Measurements from ENCODE around the gene INVS.

DNA sequence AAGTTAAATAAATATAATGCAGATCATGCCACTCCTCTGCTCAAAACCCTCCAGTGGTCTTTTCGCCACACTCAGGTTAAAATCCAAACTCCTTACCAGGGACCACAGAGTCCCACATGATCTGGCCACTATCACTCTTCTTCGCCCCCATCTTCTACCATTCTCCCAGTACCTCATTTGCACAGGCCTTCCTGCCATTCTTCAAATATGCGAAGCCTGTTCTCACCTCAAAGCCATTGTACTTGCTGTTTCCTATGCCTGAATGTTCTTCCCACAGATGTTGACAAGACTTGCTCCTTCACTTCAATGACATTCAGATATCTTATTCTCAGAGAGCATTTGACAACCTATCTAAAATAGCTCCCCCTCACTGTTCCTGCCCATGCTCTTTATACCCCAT lies 242.8 kb downstream of the INVS start:
- TF ChIP-seq RAD21 (IDR thresholded peaks at IDR 0.05; ENCODE audit: low read length): no peak
- TF ChIP-seq, protein P1, sequence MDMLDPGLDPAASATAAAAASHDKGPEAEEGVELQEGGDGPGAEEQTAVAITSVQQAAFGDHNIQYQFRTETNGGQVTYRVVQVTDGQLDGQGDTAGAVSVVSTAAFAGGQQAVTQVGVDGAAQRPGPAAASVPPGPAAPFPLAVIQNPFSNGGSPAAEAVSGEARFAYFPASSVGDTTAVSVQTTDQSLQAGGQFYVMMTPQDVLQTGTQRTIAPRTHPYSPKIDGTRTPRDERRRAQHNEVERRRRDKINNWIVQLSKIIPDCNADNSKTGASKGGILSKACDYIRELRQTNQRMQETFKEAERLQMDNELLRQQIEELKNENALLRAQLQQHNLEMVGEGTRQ (IDR thresholded peaks at IDR 0.05; ENCODE audit: low read depth, low read length): no peak
- TF ChIP-seq, protein P2, sequence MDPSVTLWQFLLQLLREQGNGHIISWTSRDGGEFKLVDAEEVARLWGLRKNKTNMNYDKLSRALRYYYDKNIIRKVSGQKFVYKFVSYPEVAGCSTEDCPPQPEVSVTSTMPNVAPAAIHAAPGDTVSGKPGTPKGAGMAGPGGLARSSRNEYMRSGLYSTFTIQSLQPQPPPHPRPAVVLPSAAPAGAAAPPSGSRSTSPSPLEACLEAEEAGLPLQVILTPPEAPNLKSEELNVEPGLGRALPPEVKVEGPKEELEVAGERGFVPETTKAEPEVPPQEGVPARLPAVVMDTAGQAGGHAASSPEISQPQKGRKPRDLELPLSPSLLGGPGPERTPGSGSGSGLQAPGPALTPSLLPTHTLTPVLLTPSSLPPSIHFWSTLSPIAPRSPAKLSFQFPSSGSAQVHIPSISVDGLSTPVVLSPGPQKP (IDR thresholded peaks at IDR 0.05; ENCODE audit: borderline replicate concordance, low read depth, low read length): no peak
- TF ChIP-seq, protein P3, sequence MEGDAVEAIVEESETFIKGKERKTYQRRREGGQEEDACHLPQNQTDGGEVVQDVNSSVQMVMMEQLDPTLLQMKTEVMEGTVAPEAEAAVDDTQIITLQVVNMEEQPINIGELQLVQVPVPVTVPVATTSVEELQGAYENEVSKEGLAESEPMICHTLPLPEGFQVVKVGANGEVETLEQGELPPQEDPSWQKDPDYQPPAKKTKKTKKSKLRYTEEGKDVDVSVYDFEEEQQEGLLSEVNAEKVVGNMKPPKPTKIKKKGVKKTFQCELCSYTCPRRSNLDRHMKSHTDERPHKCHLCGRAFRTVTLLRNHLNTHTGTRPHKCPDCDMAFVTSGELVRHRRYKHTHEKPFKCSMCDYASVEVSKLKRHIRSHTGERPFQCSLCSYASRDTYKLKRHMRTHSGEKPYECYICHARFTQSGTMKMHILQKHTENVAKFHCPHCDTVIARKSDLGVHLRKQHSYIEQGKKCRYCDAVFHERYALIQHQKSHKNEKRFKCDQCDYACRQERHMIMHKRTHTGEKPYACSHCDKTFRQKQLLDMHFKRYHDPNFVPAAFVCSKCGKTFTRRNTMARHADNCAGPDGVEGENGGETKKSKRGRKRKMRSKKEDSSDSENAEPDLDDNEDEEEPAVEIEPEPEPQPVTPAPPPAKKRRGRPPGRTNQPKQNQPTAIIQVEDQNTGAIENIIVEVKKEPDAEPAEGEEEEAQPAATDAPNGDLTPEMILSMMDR (conservative IDR thresholded peaks at IDR 0.05; ENCODE audit: low read depth, low read length): no peak
- no peak for TF ChIP-seq BHLHE40 (IDR thresholded peaks at IDR 0.05; ENCODE audit: low read depth, low read length)
- TF ChIP-seq POLR2A (IDR thresholded peaks at IDR 0.05; ENCODE audit: low read depth, low read length): no peak
- TF ChIP-seq RFX5 (IDR thresholded peaks at IDR 0.05; ENCODE audit: low read depth, low read length): no peak
- TF ChIP-seq MAZ (IDR thresholded peaks at IDR 0.05; ENCODE audit: borderline replicate concordance, low read depth, low read length): no peak
- TF ChIP-seq MXI1 (IDR thresholded peaks at IDR 0.05; ENCODE audit: borderline replicate concordance, low read depth, low read length): no peak
- no peak for TF ChIP-seq SMC3 (IDR thresholded peaks at IDR 0.05; ENCODE audit: low read depth, low read length)
- TF ChIP-seq FOS (IDR thresholded peaks at IDR 0.05; ENCODE audit: low read depth, low read length): no peak
